Naive B cell (primary cell): Measurements from ENCODE around the gene KIF3C. TPM values are rescaled to one million over a fixed set of nuclear protein-coding genes. Genes with fewer than 3 reads are reported as not detected.
A peak's percentile ranks its signal among the peaks of the same experiment; 100 is the strongest.
"Not testable (repeated sequence)": the region's sequence is repeated elsewhere in the genome, so short reads cannot be mapped to it uniquely, and the experiment has no call there.

Experiments used
- ATAC-seq, 2 donors: fragments of 150-1000 bp; cut with Tn5 transposase; 2 replicates each; pipeline ENCODE4 v1.10.0; 2021; ENCODE audit warnings: low read depth in 2 of 2, mild to moderate bottlenecking in 2 of 2, moderate library complexity in 2 of 2
- DNase-seq: peaks from one replicate; pipeline ENCODE4 v3.0.0; 2022
- H3K27ac Mint-ChIP-seq, 6 donors: one replicate each; pipeline ENCODE4 v1.8.0; 2020 to 2022; ENCODE audit warnings: mild to moderate bottlenecking in 6 of 6, mixed read lengths in 6 of 6, moderate library complexity in 5 of 6, inconsistent platforms in 2 of 6
- H3K27me3 Mint-ChIP-seq, 3 donors: one replicate each; pipeline ENCODE4 v1.8.0; 2021 to 2022; ENCODE audit warnings: mixed read lengths in 3 of 3, mild to moderate bottlenecking in 1 of 3
- H3K36me3 Mint-ChIP-seq, 2 donors: one replicate each; pipeline ENCODE4 v1.8.0; 2020 to 2022; ENCODE audit warnings: mixed read lengths in 2 of 2, inconsistent platforms in 1 of 2, mild to moderate bottlenecking in 1 of 2
- H3K4me1 Mint-ChIP-seq, 3 donors: one replicate each; pipeline ENCODE4 v1.8.0; 2020 to 2022; ENCODE audit warnings: mixed read lengths in 3 of 3, inconsistent platforms in 1 of 3, mild to moderate bottlenecking in 1 of 3, moderate library complexity in 1 of 3
- H3K4me3 Mint-ChIP-seq, 8 donors: one replicate each; pipeline ENCODE4 v1.8.0; 2020 to 2022; ENCODE audit warnings: mild to moderate bottlenecking in 8 of 8, mixed read lengths in 8 of 8, moderate library complexity in 8 of 8, inconsistent platforms in 2 of 8
- H3K9me3 Mint-ChIP-seq, 7 donors: one replicate each; pipeline ENCODE4 v1.8.0; 2020 to 2022; ENCODE audit warnings: mixed read lengths in 7 of 7, mild to moderate bottlenecking in 5 of 7, inconsistent platforms in 2 of 7, moderate library complexity in 1 of 7
- polyA plus RNA-seq, 6 donors: library from polyadenylated mRNA; unstranded; fragments of 300-500 nt; fragmentation: Illumina TruSeq; gene quantifications; one replicate each; pipeline ENCODE4 v1.2.3, GENCODE V29; 2021; ENCODE audit warnings: low read depth in 6 of 6

KIF3C gene
- polyA plus RNA-seq, 6 donors from 2014 or later: 0.16 to 0.71 (median 0.63) TPM

- Mint-ChIP-seq H3K4me3 (no peak overlapping the region), H3K36me3 (peaks cover 0 to 7% of the 10 kb centered on the region in 2 donors), H3K9me3 (peaks cover 0 to 5% (median 0%) of the 10 kb centered on the region in 7 donors), H3K4me1 (no peaks in the 10 kb centered on the region), H3K27ac (no peak overlapping the region), H3K27me3 (no peaks in the 10 kb centered on the region)
- ATAC-seq (no peak), DNase-seq (no peak)
Measured at GRCh38 chr2:26010943-26011342, 28.6 kb upstream of the KIF3C start.

- H3K4me1 Mint-ChIP-seq: no peaks in the 10 kb centered on the region
- H3K36me3 Mint-ChIP-seq: peaks cover 0 to 7% of the 10 kb centered on the region in 2 donors
- no peaks in the 10 kb centered on the region for H3K27me3 Mint-ChIP-seq
- no peak for DNase-seq
- peaks cover 0 to 5% (median 0%) of the 10 kb centered on the region in 7 donors for H3K9me3 Mint-ChIP-seq
- H3K4me3 Mint-ChIP-seq: no peak overlapping the region
- no peak for ATAC-seq
- no peak overlapping the region for H3K27ac Mint-ChIP-seq
Measured at GRCh38 chr2:26009567-26009963, 27.3 kb upstream of the KIF3C start.

GRCh38 chr2:26008851-26009566 is 26.7 kb upstream of the KIF3C start:
- Mint-ChIP-seq H3K4me3 (no peak overlapping the region), H3K27ac (no peak overlapping the region), H3K4me1 (no peaks in the 10 kb centered on the region), H3K36me3 (peaks cover 0 to 7% of the 10 kb centered on the region in 2 donors), H3K9me3 (peaks cover 0 to 5% (median 0%) of the 10 kb centered on the region in 7 donors), H3K27me3 (no peaks in the 10 kb centered on the region)
- DNase-seq (no peak), ATAC-seq (no peak)

- DNase-seq (no peak), ATAC-seq (no peak)
- no peak overlapping the region for H3K4me3 Mint-ChIP-seq
- H3K4me1 Mint-ChIP-seq: no peaks in the 10 kb centered on the region
- H3K36me3 Mint-ChIP-seq: peaks cover 0 to 7% of the 10 kb centered on the region in 2 donors
- H3K27ac Mint-ChIP-seq: no peak overlapping the region
- peaks cover 0 to 4% (median 0%) of the 10 kb centered on the region in 3 donors for H3K27me3 Mint-ChIP-seq
- H3K9me3 Mint-ChIP-seq: peaks cover 0 to 5% (median 0%) of the 10 kb centered on the region in 7 donors
Measured at GRCh38 chr2:26008095-26008494, 25.8 kb upstream of the KIF3C start.

GRCh38 chr2:26002632-26003310 is 20.5 kb upstream of the KIF3C start:
- Mint-ChIP-seq H3K9me3 (no peaks in the 10 kb centered on the region), H3K36me3 (no peaks in the 10 kb centered on the region), H3K27me3 (peaks cover 4 to 12% (median 12%) of the 10 kb centered on the region in 3 donors), H3K4me3 (no peak overlapping the region), H3K27ac (peak overlapping the region in 1 of 6 donors; percentile 16), H3K4me1 (no peaks in the 10 kb centered on the region)
- DNase-seq (no peak), ATAC-seq (peak in 1 of 2 donors; percentile 33)

- no peak for DNase-seq
- Mint-ChIP-seq H3K27ac (no peak overlapping the region), H3K27me3 (peaks cover 4 to 12% (median 12%) of the 10 kb centered on the region in 3 donors), H3K9me3 (no peaks in the 10 kb centered on the region), H3K4me3 (no peak overlapping the region), H3K4me1 (no peaks in the 10 kb centered on the region), H3K36me3 (no peaks in the 10 kb centered on the region)
- ATAC-seq: no peak
Measured at GRCh38 chr2:26001743-26002351, 19.6 kb upstream of the KIF3C start.

GRCh38 chr2:26000561-26001082 is 18.3 kb upstream of the KIF3C start:
- ATAC-seq (no peak), DNase-seq (no peak)
- Mint-ChIP-seq H3K27me3 (peaks cover 4 to 12% (median 12%) of the 10 kb centered on the region in 3 donors), H3K27ac (no peak overlapping the region), H3K4me1 (no peaks in the 10 kb centered on the region), H3K9me3 (no peaks in the 10 kb centered on the region), H3K4me3 (no peak overlapping the region), H3K36me3 (no peaks in the 10 kb centered on the region)

- H3K9me3 Mint-ChIP-seq, DNase-seq, H3K4me1 Mint-ChIP-seq, H3K4me3 Mint-ChIP-seq, ATAC-seq, H3K36me3 Mint-ChIP-seq: not testable (repeated sequence)
- H3K27me3 Mint-ChIP-seq: peaks cover 4 to 12% (median 12%) of the 10 kb centered on the region in 3 donors
- peak overlapping the region in 1 of 6 donors; percentile 58 for H3K27ac Mint-ChIP-seq
Measured at GRCh38 chr2:25999406-25999805, 17.1 kb upstream of the KIF3C start.

- H3K36me3 Mint-ChIP-seq, ATAC-seq, H3K9me3 Mint-ChIP-seq, H3K4me1 Mint-ChIP-seq, H3K4me3 Mint-ChIP-seq, H3K27ac Mint-ChIP-seq, DNase-seq: not testable (repeated sequence)
- H3K27me3 Mint-ChIP-seq: peaks cover 4 to 12% (median 12%) of the 10 kb centered on the region in 3 donors
Measured at GRCh38 chr2:25998816-25999383, 16.6 kb upstream of the KIF3C start.

- no peaks in the 10 kb centered on the region for H3K36me3 Mint-ChIP-seq
- H3K9me3 Mint-ChIP-seq: no peaks in the 10 kb centered on the region
- H3K27me3 Mint-ChIP-seq: peaks cover 0 to 20% (median 6%) of the 10 kb centered on the region in 3 donors
- H3K4me1 Mint-ChIP-seq: peaks cover 3 to 5% (median 4%) of the 10 kb centered on the region in 3 donors
- no peak overlapping the region for H3K27ac Mint-ChIP-seq
- ATAC-seq (no peak), DNase-seq (no peak)
- no peak overlapping the region for H3K4me3 Mint-ChIP-seq
Measured at GRCh38 chr2:25996844-25997243, 14.5 kb upstream of the KIF3C start.

GRCh38 chr2:25994509-25994908 is 12.2 kb upstream of the KIF3C start:
- H3K4me3 Mint-ChIP-seq: no peak overlapping the region
- no peak for DNase-seq
- H3K9me3 Mint-ChIP-seq: no peaks in the 10 kb centered on the region
- H3K36me3 Mint-ChIP-seq: no peaks in the 10 kb centered on the region
- ATAC-seq: no peak
- H3K4me1 Mint-ChIP-seq: peaks cover 4 to 12% (median 10%) of the 10 kb centered on the region in 3 donors
- H3K27ac Mint-ChIP-seq: no peak overlapping the region
- H3K27me3 Mint-ChIP-seq: peaks cover 0 to 17% (median 4%) of the 10 kb centered on the region in 3 donors

- Mint-ChIP-seq H3K27ac (no peak overlapping the region), H3K27me3 (peaks cover 0 to 8% (median 0%) of the 10 kb centered on the region in 3 donors), H3K9me3 (no peaks in the 10 kb centered on the region)
Measured at GRCh38 chr2:25993049-25993448, 10.8 kb upstream of the KIF3C start.

GRCh38 chr2:25992556-25992955 is 10.3 kb upstream of the KIF3C start:
- Mint-ChIP-seq H3K36me3 (no peaks in the 10 kb centered on the region), H3K27ac (peak overlapping the region in 1 of 6 donors; percentile 5), H3K4me3 (no peak overlapping the region), H3K4me1 (peaks cover 7 to 12% (median 10%) of the 10 kb centered on the region in 3 donors), H3K27me3 (peaks cover 0 to 8% (median 0%) of the 10 kb centered on the region in 3 donors), H3K9me3 (no peaks in the 10 kb centered on the region)
- ATAC-seq (no peak), DNase-seq (no peak)

More at GRCh38 chr2:25993049-25993448, 10.8 kb upstream of the KIF3C start:
- DNase-seq: no peak
- Mint-ChIP-seq H3K4me1 (peaks cover 7 to 12% (median 10%) of the 10 kb centered on the region in 3 donors), H3K36me3 (no peaks in the 10 kb centered on the region), H3K4me3 (no peak overlapping the region)
- ATAC-seq: no peak
